Activated CD4-positive, alpha-beta T cell treated with anti-CD3 and anti-CD28 coated beads, Interleukin-2, Interleukin-4, amounts not matched to agents 100 ng/mL and 50 ng/mL, durations not matched to agents 16 hours and 8 hours (primary cell): ENCODE measurements around the gene GLIS2.

Source experiments
- DNase-seq: peaks from one replicate; pipeline ENCODE4 v3.0.0-alpha.2; 2020; ENCODE audit warnings: low spot score

The GLIS2 gene

GRCh38 chr16:4371357-4372000 lies 55.6 kb downstream of the GLIS2 start, which contains the start of gene VASN:
Gene VASN (plus strand): TSS chr16:4371848. CDS start chr16:4380878, 9,030 bp downstream.
- DNase-seq, result peak; percentile 53

- DNase-seq, result no peak
These were observed 56.2 kb downstream of the GLIS2 start for GRCh38 chr16:4372001-4372577.

GRCh38 chr16:4372578-4373355 lies 56.9 kb downstream of the GLIS2 start:
- DNase-seq, result no peak

- no peak for DNase-seq
These were observed 57.6 kb downstream of the GLIS2 start for GRCh38 chr16:4373356-4373908.

- no peak for DNase-seq
These were observed 58.3 kb downstream of the GLIS2 start for GRCh38 chr16:4373909-4374742.

GRCh38 chr16:4375717-4376116 lies 59.9 kb downstream of the GLIS2 start:
- no peak for DNase-seq

GRCh38 chr16:4376126-4376892 lies 60.4 kb downstream of the GLIS2 start:
- DNase-seq, result no peak

- DNase-seq, result no peak
These were observed 61.2 kb downstream of the GLIS2 start for GRCh38 chr16:4376893-4377572.

- DNase-seq, result no peak
These were observed 61.8 kb downstream of the GLIS2 start for GRCh38 chr16:4377573-4378154.

GRCh38 chr16:4378161-4378666 lies 62.3 kb downstream of the GLIS2 start:
- DNase-seq, result no peak

GRCh38 chr16:4378999-4379690 lies 63.3 kb downstream of the GLIS2 start:
- no peak for DNase-seq

GRCh38 chr16:4380119-4381063 lies 64.5 kb downstream of the GLIS2 start:
- no peak for DNase-seq

- DNase-seq, result no peak
These were observed 65.4 kb downstream of the GLIS2 start for GRCh38 chr16:4381072-4381934.

- DNase-seq, result no peak
These were observed 66.3 kb downstream of the GLIS2 start for GRCh38 chr16:4381935-4382794.

GRCh38 chr16:4382795-4383357 lies 67.0 kb downstream of the GLIS2 start:
- no peak for DNase-seq
